ENCODE measurements around the gene SLIT3.

GRCh38 chr5:168826246-168826725 lies 474.7 kb downstream of the SLIT3 start:
- no peak for TF ChIP-seq CTCF (IDR thresholded peaks at IDR 0.05)
- peak in 1 of 2 donors; percentile 11 for TF ChIP-seq POLR2AphosphoS5 (IDR thresholded peaks at IDR 0.05; ENCODE audit: insufficient read depth in 1 of 2, low read depth in 1 of 2)
